K562 (cell line): ENCODE measurements around the gene SOX15. TPM values are rescaled to one million over a fixed set of nuclear protein-coding genes. Genes with fewer than 3 reads are reported as not detected.

ENCODE experiments used
- ATAC-seq: fragments of 200-7000 bp; cut with Tn5 transposase; 3 replicates; pipeline ENCODE4 v1.9.1; 2020; ENCODE audit warnings: moderate library complexity
- BruUV-seq: library from RNA; stranded (reverse); fragments of 400-500 nt; replicated peaks from 2 replicates; lab custom pipeline; 2021; lab: Mats Ljungman, UMichigan
- CTCF ChIA-PET: fragments of 300-600 bp; formaldehyde crosslinking; extraction: SDS; loops from one replicate; lab custom pipeline; 2021; ENCODE audit warnings: low intra/inter-chr PET ratio; lab: Yijun Ruan, JAX
- POLR2A ChIA-PET: fragments of 300-600, 350-650 bp; sonication (Branson Sonifier 250); formaldehyde crosslinking; extraction: SDS; loops from one replicate; lab custom pipeline; 2021; ENCODE audit warnings: antibody characterized with exemption, inconsistent platforms; lab: Yijun Ruan, JAX
- DNase-seq, 4 experiments: peaks; one replicate each; pipeline versions ENCODE4 v3.0.0 to v3.0.0-alpha.2; 2011 to 2018; ENCODE audit warnings: low spot score in 3 of 4, mixed read lengths in 3 of 4; ENCODE audit errors: extremely low read depth in 1 of 4
- FAIRE-seq: peaks from 2 replicates; lab custom pipeline; 2011; peaks lifted over from hg19 to GRCh38; lab: Jason Lieb, UNC
- H2AFZ ChIP-seq: 2 replicates; pipeline ENCODE4 v1.6.0; 2011; ENCODE audit warnings: low read depth, low read length, control low read depth, inconsistent platforms
- H3K27ac ChIP-seq: fragments of 200-600 bp; 3 replicates; pipeline ENCODE4 v1.8.0; 2011; ENCODE audit warnings: low read depth, mild to moderate bottlenecking, control low read depth, inconsistent platforms, low read length, moderate library complexity, mixed read lengths; ENCODE audit errors: extremely low read depth
- H3K27me3 ChIP-seq, 2 experiments: fragments of 300-600 bp in 1 of 2; 2 replicates in 1 of 2; 3 replicates in 1 of 2; pipeline versions ENCODE4 v1.6.0 to v1.8.0; 2011; ENCODE audit warnings: inconsistent platforms in 2 of 2, low read length in 2 of 2, mild to moderate bottlenecking in 1 of 2, mixed read lengths in 1 of 2, moderate library complexity in 1 of 2; ENCODE audit not compliant: control insufficient read depth in 2 of 2, insufficient read depth in 2 of 2
- H3K36me3 ChIP-seq: fragments of 300-600 bp; 3 replicates; pipeline ENCODE4 v1.8.0; 2011; ENCODE audit warnings: mild to moderate bottlenecking, low read length, inconsistent platforms; ENCODE audit not compliant: control insufficient read depth, insufficient read depth
- H3K4me1 ChIP-seq, 2 experiments: fragments of 200-600 bp in 1 of 2; replicated peaks in 1 of 2; 2 replicates in 1 of 2; 3 replicates in 1 of 2; pipeline versions ENCODE4 v1.5.1 to v1.8.0; 2011; ENCODE audit warnings: inconsistent platforms in 2 of 2, low read length in 2 of 2, mild to moderate bottlenecking in 1 of 2, mixed read lengths in 1 of 2, moderate library complexity in 1 of 2; ENCODE audit not compliant: control insufficient read depth in 2 of 2, insufficient read depth in 2 of 2
- H3K4me2 ChIP-seq: 2 replicates; pipeline ENCODE4 v1.6.1; 2011; ENCODE audit warnings: low read length, control low read depth, inconsistent platforms, mixed read lengths; ENCODE audit not compliant: insufficient read depth
- H3K4me3 ChIP-seq: fragments of 200-600 bp; sonication (generic), shearing (Covaris generic); 2 replicates; pipeline ENCODE4 v1.5.1; 2016; ENCODE audit warnings: control low read depth, inconsistent platforms
- H3K79me2 ChIP-seq: fragments of 200-600 bp; 3 replicates; pipeline ENCODE4 v1.8.0; 2011; ENCODE audit warnings: low read length, inconsistent platforms; ENCODE audit not compliant: control insufficient read depth, insufficient read depth
- H3K9ac ChIP-seq, 2 experiments: 2 replicates each; pipeline versions ENCODE4 v1.6.0 to v1.6.1; 2011; ENCODE audit warnings: low read depth in 2 of 2, low read length in 2 of 2, control low read depth in 1 of 2, inconsistent platforms in 1 of 2, mild to moderate bottlenecking in 1 of 2, mixed read lengths in 1 of 2; ENCODE audit not compliant: insufficient read depth in 1 of 2
- H3K9me1 ChIP-seq: one replicate; pipeline ENCODE4 v1.6.0; 2011; ENCODE audit warnings: inconsistent platforms, mild to moderate bottlenecking, low read length, moderate library complexity; ENCODE audit not compliant: control insufficient read depth, insufficient read depth
- H3K9me3 ChIP-seq: replicated peaks from 2 replicates; pipeline ENCODE4 v1.5.1; 2011; ENCODE audit warnings: low read depth, low read length, inconsistent platforms; ENCODE audit not compliant: control insufficient read depth, insufficient read depth
- H4K20me1 ChIP-seq: replicated peaks from 2 replicates; pipeline ENCODE4 v1.6.1; 2011; ENCODE audit warnings: low read length, inconsistent platforms, mixed read lengths; ENCODE audit not compliant: control insufficient read depth, insufficient read depth
- EHMT2 ChIP-seq: fragments of 450-650 bp; IDR thresholded peaks from 2 replicates; pipeline ENCODE4 v1.6.1; 2018; ENCODE audit warnings: antibody characterized with exemption
- PCBP1 ChIP-seq: fragments of 200-400 bp; formaldehyde crosslinking; IDR thresholded peaks from 2 replicates; pipeline ENCODE4 v1.6.1; 2018; ENCODE audit warnings: mild to moderate bottlenecking, low read depth, low read length; ENCODE audit not compliant: poor library complexity, severe bottlenecking
- ZNF644 ChIP-seq: fragments of 200-800 bp; sonication (Bioruptor generic); IDR thresholded peaks from 2 replicates; pipeline ENCODE4 v1.6.1; 2016; ENCODE audit warnings: low read depth, missing genetic modification characterization, missing compliant biosample characterization
- WGBS: fragments of 100-300 bp; shearing (Covaris generic); methylation state at CpG from one replicate; pipeline ENCODE4 v1.1.6; 2016; ENCODE audit warnings: low coverage, mixed read lengths; ENCODE audit not compliant: insufficient coverage; ENCODE audit errors: missing lambda C conversion rate; 5-methylcytosine and 5-hydroxymethylcytosine counted together
- in situ Hi-C: fragments of 300-500 bp; cut with MboI; formaldehyde crosslinking; loops from 4 replicates; pipeline ENCODE4 v1.15.0; 2018; ENCODE audit warnings: inconsistent platforms, mixed read lengths
- intact Hi-C: fragments of 100-400 bp; cut with micrococcal nuclease; formaldehyde crosslinking; loops from 2 replicates; pipeline ENCODE4 v1.14.2; 2022
- polyA plus RNA-seq, 8 experiments: library from polyadenylated mRNA; depleted of rRNA in 4 of 8; stranded (reverse) in 5 of 8; unstranded in 3 of 8; fragments of >200 nt; fragmentation: Nextera tagmentation in 2 of 8; fragmentation: Illumina TruSeq in 1 of 8; extraction: Ambion mirVana in 2 of 8; extraction: Trizol in 1 of 8; gene quantifications; 2 replicates each; pipeline versions ENCODE4 v1.2.1 to v1.2.3, GENCODE V29; 2011 to 2014; ENCODE audit warnings: inconsistent platforms in 1 of 8, missing spikeins in 1 of 8
- total RNA-seq, 7 experiments: library from RNA; depleted of rRNA in 6 of 7; stranded (reverse); fragments of >200 nt in 6 of 7; fragmentation: Illumina TruSeq in 2 of 7; extraction: Trizol in 2 of 7; gene quantifications; 2 replicates each; pipeline versions ENCODE4 v1.2.1 to v1.2.3, GENCODE V29; 2011 to 2021; ENCODE audit warnings: low replicate concordance in 1 of 7
- TF ChIP-seq, protein P1 (sequence below), 2 experiments: fragments of 250-450 bp in 1 of 2; fragments of 450-650 bp in 1 of 2; sonication (Bioruptor Pico) in 1 of 2; IDR thresholded peaks; 2 replicates each; pipeline versions ENCODE4 v1.6.1 to v1.8.0; 2016 to 2021; ENCODE audit warnings: mild to moderate bottlenecking in 2 of 2, moderate library complexity in 2 of 2, missing compliant biosample characterization in 1 of 2, missing genetic modification characterization in 1 of 2
- TF ChIP-seq, protein P2 (sequence below), 3 experiments: IDR thresholded peaks in 2 of 3; conservative IDR thresholded peaks in 1 of 3; 2 replicates each; pipeline ENCODE4 v1.5.1; 2011 to 2012; ENCODE audit warnings: low read length in 3 of 3, mild to moderate bottlenecking in 3 of 3, control low read depth in 2 of 3, improper control_type of control experiment in 1 of 3, inconsistent platforms in 1 of 3, low read depth in 1 of 3, mixed read lengths in 1 of 3, moderate library complexity in 1 of 3; ENCODE audit not compliant: insufficient read depth in 2 of 3

Gene SOX15
- total and polyA plus RNA-seq, 9 of the 15 experiments (the other 6 are each of a cell fraction or from before 2014, with no cell fraction given) = 0.07 to 0.33 (median 0.19) TPM; not detected in 5

DNA sequence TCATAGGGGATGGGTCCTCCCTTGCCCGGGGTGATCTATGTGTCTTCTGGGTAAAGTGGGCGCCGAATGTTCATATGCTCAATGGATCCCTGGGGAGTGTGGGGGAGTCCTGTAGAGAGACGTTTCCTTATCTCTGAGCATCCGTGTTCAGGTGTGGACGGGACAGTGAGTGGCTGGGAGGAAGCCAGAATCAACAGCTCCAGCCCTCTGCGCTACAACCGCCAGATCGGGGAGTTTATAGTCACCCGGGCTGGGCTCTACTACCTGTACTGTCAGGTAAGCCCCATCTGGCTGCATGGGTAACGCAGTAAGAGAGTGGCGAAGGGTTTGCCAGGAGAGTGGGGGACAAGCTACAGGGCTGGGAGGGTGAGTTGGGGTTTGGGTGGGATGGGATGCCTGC, 33.3 kb downstream of the SOX15 start (continued):
- TF ChIP-seq, protein P1, sequence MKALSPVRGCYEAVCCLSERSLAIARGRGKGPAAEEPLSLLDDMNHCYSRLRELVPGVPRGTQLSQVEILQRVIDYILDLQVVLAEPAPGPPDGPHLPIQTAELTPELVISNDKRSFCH (CRISPR knock-in tag; IDR thresholded peaks at IDR 0.05) = no peak
- TF ChIP-seq, protein P1 (tag; IDR thresholded peaks at IDR 0.05) = no peak
- TF ChIP-seq PCBP1 = no peak
- TF ChIP-seq EHMT2 = no peak
- TF ChIP-seq, all 486 proteins: peak for 0

DNA sequence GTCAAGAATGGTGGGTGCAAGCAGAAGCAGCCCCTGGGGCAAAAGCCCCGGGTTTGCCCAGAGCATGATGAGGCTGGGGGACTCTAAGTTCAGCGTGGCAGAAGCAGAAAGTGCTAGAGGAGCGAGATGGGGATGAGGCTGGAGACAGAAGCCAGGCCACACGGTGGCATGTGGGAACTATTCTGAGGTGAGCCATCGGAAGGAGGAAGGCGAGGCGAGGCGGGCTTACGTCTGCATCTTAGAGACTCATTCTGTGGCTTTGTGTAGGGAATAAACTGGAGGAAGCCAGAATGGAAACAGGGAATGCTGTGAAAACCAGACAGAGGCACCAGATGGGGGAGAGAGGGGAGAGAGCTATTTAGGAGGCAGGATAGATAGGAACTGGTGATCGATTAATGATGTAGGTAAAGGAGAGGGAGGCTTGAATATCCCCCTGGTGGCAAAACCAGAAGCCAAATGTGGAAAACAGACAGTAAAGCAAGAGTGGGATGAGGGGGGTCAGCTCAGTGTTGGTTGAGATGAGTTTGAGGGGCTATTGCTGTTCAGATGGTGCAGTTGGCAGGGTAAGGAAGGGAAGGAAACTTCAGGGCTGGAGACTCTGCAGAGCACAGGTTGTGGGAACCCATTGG, 34.5 kb downstream of the SOX15 start:
- no peaks in the 10 kb centered on the region for H3K36me3 ChIP-seq
- in situ Hi-C loops (loop anchor here (10.0 to 25.0 kb wide), 2 partner anchors 201 to 518 kb away; partner anchors contain the start of genes KCTD11, SLC16A11, SLC16A13 and TMEM95), intact Hi-C loops (no loop called here)
- H3K27me3 ChIP-seq = no peaks in the 10 kb centered on the region
- ChIA-PET POLR2A (no interaction called here), CTCF (no interaction called here)
- no peak overlapping the region for H3K4me2 ChIP-seq
- ATAC-seq = no peak
- H3K9ac ChIP-seq = no peak overlapping the region
- no peak overlapping the region for H2AFZ ChIP-seq
- H3K9me3 ChIP-seq = no peaks in the 10 kb centered on the region
- WGBS = 23% methylated on average over 4 of the region's 10 CpGs
- no peak overlapping the region for H3K27ac ChIP-seq
- FAIRE-seq = no peak
- H3K4me1 ChIP-seq = peaks cover 6 to 35% of the 10 kb centered on the region in 2 experiments; a peak in 4 of 5 replicates
- BruUV-seq = no TSS peak
- H3K9me1 ChIP-seq = no peaks in the 10 kb centered on the region
- DNase-seq = no peak
- no peaks in the 10 kb centered on the region for H3K79me2 ChIP-seq
- H3K4me3 ChIP-seq = no peak overlapping the region
- H4K20me1 ChIP-seq = no peaks in the 10 kb centered on the region
- TF ChIP-seq, protein P2, sequence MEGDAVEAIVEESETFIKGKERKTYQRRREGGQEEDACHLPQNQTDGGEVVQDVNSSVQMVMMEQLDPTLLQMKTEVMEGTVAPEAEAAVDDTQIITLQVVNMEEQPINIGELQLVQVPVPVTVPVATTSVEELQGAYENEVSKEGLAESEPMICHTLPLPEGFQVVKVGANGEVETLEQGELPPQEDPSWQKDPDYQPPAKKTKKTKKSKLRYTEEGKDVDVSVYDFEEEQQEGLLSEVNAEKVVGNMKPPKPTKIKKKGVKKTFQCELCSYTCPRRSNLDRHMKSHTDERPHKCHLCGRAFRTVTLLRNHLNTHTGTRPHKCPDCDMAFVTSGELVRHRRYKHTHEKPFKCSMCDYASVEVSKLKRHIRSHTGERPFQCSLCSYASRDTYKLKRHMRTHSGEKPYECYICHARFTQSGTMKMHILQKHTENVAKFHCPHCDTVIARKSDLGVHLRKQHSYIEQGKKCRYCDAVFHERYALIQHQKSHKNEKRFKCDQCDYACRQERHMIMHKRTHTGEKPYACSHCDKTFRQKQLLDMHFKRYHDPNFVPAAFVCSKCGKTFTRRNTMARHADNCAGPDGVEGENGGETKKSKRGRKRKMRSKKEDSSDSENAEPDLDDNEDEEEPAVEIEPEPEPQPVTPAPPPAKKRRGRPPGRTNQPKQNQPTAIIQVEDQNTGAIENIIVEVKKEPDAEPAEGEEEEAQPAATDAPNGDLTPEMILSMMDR (IDR thresholded peaks at IDR 0.05 in 2 of 3, conservative IDR thresholded peaks at IDR 0.05 in 1 of 3; ENCODE audit: insufficient read depth in 2 of 3, low read depth in 1 of 3, low read length in 3 of 3) = 0 out of 6 replicates have a peak, but pooled peaks of 1 of the 3 experiments have one; percentile 7
- no peak for TF ChIP-seq ZNF644 (tag)
